GM21528 (cell line): ENCODE results near the gene IGSF10.

ENCODE experiments used
- ATAC-seq: cut with Tn5 transposase; IDR thresholded peaks from one replicate; pipeline ENCODE4 v1.9.1; 2021; ENCODE audit warnings: mild to moderate bottlenecking, moderate library complexity; ENCODE audit not compliant: unreplicated experiment, low FRiP score

Gene IGSF10

GRCh38 chr3:151462278-151462780, 1.5 kb upstream of the IGSF10 start:
- no peak for ATAC-seq

DNA sequence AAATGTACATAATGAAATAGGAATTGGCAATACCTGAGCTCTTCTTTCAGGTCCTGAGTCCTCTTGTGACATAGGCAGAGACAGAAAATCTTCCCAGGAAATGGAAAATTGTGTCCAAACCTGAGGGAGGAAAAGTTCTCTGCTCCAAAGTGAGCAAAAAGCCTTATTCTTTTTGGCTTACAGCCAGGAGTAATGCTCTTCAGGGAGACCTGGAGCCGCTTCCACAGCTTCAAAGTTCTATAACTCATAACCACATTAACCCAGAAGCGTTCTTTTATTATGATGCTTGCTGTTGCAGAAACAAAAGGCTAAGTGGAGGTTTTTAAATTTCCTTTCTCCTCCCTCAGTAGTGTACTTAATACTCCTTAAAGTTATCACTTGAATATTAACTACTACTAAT, 633 bp downstream of the IGSF10 start:
- ATAC-seq: no peak

- ATAC-seq: no peak
These were observed 1.5 kb downstream of the IGSF10 start for GRCh38 chr3:151459358-151459757.

DNA sequence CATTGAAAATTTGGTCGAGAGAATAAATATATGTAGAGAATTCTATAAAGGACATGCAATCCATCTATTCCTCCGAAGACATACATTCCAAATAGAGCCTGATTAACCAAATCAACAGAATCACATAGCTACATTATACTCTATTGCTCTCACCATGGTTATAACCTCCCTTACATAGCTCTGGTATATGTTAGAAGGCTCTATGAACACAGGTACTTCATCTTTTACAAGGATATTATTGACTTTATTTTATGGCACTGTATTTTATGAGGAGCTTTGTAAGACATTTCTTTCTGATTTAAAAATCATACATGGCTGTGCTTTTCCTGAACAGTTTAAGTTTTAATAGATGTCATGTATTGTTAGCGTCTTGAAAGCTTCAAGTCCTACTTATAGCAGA, 4.8 kb downstream of the IGSF10 start:
- ATAC-seq: no peak

DNA sequence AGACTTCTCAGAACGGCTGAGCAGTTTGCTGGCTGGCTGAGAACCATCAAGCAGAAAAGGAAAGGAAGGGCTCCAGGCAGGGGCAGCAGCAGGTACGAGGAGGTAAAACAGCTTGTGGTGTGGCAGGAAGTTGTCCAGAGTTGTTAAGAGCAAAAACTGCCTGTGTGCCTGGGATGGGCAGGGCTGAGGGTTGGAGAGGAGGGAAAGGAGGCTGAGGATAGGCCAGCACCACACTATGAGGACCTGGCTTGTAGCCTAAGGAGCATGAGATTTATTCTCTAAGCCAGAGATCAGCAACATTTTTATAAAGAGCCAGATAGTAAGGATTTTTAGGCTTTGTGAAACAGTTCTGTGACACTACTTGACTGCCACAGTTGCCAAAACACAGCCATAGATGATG, 8.0 kb downstream of the IGSF10 start:
- ATAC-seq: no peak

DNA sequence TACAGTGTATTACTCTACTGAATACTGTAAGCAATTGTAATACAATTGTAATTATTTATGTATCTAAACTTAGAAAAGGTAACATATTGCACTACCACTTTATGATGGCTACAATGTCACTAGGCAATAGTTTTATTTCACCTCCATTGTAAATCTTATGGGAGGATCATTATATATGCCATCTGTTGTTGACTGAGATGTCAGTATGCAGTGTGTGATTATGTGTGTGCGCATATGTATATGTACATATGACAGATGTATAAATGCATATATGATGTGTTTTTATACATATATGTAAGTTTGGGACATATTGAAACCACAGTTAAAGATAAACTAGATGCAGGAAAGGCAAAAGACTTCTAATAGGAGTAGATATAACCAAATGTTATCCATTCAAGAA, 8.5 kb downstream of the IGSF10 start:
- ATAC-seq: no peak

DNA sequence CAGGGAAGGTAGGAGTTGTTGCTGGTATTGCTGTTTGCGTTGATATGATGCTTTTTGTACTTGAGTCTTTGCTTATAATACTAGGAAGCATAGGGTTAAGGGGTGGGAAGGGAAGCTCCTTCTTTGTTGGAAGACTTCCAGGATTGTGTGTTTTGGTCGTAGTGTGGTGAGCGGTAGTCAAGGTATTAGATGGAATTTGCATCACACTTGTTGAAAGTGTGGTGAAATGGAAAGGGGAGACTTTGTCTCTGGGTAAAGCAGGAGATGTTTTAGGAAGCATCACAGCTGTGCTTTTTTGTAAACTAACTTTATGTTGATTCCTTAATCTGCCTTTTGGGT, 14.9 kb downstream of the IGSF10 start:
- ATAC-seq: no peak

- ATAC-seq: no peak
These were observed 15.4 kb downstream of the IGSF10 start for GRCh38 chr3:151445273-151446001.

- ATAC-seq: no peak
These were observed 17.3 kb downstream of the IGSF10 start for GRCh38 chr3:151443583-151443982.

- ATAC-seq: no peak
These were observed 19.9 kb downstream of the IGSF10 start for GRCh38 chr3:151440940-151441339.

DNA sequence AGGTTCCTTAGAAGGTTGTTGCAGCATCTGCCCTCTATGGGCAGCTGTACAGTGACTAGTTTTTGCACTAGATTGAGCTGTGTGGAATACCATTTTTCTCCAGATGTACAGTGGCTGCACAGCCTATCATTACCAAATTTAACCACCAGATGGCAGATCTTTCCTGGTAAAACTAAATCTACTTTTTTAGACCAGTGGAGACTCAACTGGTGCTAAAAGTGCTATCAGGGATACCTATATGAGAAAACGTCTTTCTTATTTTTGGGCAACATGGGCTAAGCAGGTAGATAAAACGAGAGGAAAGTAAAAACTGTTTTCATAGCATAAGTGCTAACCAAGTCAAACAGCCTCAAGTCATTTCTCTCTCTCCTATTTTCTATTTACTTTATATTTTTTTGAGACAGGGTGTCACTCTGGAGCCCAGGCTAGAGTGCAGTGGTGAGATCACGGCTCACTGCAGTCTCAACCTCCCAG, 21.2 kb downstream of the IGSF10 start:
- ATAC-seq: peak; percentile 76

DNA sequence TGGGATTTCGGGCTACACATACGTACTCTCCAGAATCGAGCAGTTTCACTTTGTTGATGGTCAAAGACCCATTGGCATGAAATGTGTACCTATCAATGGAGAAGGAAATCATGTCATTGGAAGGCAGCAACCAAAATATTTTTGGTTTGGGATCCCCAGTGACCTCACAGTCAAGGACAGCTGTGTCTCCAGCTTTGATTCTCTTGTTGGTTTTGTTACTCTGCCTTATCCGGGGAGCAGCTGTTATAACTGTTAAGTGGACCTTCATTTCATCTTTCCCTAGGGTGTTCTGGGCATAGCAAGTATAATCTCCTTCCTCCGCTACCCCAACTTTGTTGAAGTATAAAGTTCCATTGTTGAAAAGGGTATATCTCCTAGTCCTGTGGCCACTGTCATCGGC, 23.0 kb downstream of the IGSF10 start:
- no peak for ATAC-seq

DNA sequence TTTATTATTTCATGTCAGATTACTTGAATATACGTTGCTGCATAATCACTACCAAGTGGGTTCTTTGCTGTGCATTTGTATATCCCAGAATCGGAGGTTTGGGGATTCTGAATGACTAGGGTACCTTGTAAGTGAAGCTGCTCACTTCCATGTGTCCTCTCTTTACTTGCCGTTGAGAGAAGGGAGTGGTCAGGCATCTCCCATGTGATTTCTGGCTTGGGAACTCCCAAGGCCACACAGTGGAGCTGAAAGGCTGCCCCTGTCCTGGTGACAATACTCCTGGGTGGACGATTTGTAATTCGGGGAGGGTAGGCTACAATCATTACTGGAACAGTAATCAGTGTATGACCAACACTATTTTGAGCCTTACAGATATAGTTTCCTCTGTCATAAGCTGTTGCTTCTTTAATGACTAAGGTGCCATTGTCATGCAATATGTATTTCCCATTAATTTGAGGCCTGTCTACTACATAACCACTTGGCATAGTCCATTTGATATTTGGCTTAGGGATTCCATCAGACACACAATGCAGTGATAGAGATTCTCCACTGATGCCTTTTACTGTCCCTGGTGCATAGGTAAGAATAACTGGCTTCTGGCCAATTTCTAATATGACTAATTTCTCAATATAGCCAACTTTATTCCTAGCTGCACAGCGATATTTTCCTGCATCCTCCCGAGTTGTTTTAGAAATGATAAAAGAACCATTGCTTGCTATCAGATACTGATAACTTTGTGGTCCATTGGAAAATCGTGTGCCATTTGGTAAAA, 24.0 kb downstream of the IGSF10 start:
- no peak for ATAC-seq

GRCh38 chr3:151434151-151434890, 26.5 kb downstream of the IGSF10 start:
- ATAC-seq: no peak

- ATAC-seq: no peak
These were observed 28.1 kb downstream of the IGSF10 start for GRCh38 chr3:151432616-151433372.

DNA sequence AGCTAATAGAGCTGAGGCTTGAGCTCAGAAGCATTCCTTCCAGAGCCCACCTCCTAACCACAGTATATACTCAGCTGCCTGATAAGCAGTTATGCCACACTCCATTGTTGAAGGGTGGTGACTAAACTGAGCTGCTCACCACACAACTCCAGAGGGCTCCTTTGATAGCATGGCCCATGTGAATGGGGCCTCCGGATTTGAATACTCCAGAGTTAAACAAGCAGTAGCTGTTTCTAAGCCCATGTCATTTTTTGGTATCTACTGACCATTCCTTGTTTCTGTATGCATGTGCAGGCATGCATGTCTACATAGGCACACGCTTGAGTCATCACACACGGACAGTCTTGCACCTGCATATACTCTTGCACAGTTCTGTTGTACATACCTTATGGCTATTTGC, 28.9 kb downstream of the IGSF10 start:
- ATAC-seq: no peak

DNA sequence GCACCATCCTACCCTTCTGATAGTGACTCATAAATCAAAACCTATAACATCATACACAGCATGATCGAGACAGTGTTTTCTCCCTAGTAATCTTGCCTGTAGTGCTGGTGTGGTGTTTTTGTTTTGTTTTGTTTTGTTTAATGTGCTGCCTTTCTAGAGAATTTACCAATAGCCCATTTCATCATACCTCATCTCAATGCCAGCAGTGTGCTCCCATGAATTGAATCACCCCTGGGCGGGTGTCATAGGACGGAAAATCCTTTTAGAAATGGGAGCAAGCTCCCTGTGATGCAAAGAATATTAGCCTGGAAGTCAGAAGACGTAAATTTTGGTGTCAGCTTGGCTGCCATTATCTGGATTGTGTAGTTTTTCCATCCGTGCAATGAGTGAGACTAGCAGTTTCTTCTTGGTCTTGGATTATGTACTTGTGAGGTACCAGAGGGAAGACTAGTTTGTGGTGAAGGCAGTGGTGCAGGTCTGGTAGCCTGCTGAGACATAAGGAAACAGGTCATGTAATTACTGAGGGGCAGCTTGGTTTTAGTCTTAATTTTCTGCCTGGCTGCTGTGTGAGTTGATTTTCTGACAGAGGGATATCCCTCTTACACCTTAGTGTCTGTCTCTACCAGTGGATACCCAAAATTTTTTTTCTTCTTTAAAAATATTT, 29.9 kb downstream of the IGSF10 start:
- ATAC-seq: no peak

DNA sequence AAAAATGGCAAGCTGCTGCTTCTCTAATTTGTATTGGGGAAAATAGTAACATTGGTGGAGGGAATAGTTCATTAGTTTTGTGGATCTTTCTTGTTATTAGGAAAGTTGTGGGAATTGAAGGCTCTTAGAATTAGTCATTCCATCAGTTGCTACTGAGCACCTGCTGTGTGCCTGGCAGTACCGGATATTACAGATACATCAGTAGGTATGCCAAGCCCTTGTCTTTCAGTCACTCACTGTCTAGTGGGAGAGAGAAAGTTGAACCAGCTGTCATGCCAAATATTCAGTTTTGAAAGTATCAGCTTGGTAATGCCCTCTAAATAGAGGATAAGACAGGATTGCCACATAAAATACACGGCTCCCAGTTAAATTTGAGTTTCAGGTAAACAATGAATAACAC, 32.5 kb downstream of the IGSF10 start:
- no peak for ATAC-seq

GRCh38 chr3:151426341-151426657, 34.6 kb downstream of the IGSF10 start:
- ATAC-seq: peak; percentile 76
